D341Med (cell line): ENCODE measurements around the gene AP1AR.

ENCODE experiments used
- DNase-seq: peaks from one replicate; pipeline ENCODE4 v3.0.0; 2012; ENCODE audit warnings: low spot score

Gene AP1AR

GRCh38 chr4:112312610-112313239 is 81.1 kb downstream of the AP1AR start:
- no peak for DNase-seq

- no peak for DNase-seq
These were observed 83.9 kb downstream of the AP1AR start for GRCh38 chr4:112315446-112315845.

GRCh38 chr4:112316360-112316759 is 84.8 kb downstream of the AP1AR start:
- DNase-seq = no peak

DNA sequence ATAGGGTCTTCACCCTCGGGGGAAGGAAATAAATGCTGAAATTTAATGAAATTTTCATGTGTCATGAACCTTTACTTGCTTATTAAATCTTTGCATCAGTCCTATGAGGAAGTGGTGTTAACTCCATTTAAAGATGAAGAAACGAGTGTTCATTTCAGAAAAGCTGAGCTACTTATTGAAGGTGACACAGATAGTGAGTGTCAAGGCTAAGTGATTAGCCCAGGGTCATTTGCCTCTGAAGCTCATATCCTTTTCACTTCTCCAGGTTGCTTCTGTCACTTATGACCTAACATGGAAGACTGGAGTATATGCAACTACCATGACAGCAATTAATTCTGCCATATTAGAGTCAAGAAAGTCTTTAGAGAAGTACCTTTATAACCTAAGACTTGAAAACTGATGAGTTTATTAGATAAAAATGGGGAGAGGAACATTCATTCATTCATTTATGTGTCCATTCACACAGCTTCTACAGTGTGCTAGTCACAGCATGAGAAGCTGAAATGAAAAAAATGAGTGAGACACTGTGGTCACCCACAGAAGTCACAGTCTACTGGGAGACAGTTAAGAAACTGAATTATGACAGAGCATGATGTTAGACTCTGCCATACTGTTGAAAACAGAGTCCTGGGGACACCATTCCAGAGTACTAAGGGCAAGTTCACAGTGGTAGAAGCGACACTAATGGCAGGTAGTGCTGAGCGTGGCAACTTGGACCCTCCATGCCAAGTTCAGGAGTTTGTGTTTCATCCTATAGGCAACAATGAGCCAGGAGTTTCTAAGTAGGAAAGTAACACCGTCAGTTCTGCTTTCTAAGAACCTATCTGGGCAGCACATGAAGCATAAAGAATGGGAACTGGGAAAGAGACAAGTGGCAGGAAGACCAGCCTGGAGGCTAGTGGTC is 86.9 kb downstream of the AP1AR start:
- DNase-seq = no peak
